ENCODE measurements around the gene ABHD17C. TPM values are rescaled to one million over a fixed set of nuclear protein-coding genes. Genes with fewer than 3 reads are reported as not detected.

ABHD17C gene
- total and polyA plus RNA-seq, 2 experiments from 2014 or later: 11.3 to 23.8 TPM

- H3K4me1 ChIP-seq (ENCODE audit: insufficient read depth): no peaks in the 10 kb centered on the region
- DNase-seq (ENCODE audit: low spot score): no peak
- no peaks in the 10 kb centered on the region for H3K36me3 ChIP-seq (ENCODE audit: insufficient read depth)
- H2AFZ ChIP-seq: peak overlapping the region; percentile 34; the same call in 1 of the 2 replicates
- no peaks in the 10 kb centered on the region for H3F3A ChIP-seq (replicated peaks; ENCODE audit: low read depth)
- H3K9me3 Mint-ChIP-seq: peaks cover 3% of the 10 kb centered on the region; the same call in 2 of the 3 replicates
- peaks cover 11% of the 10 kb centered on the region for H3K4me1 Mint-ChIP-seq
- no peaks in the 10 kb centered on the region for H3K27me3 ChIP-seq (ENCODE audit: insufficient read depth)
- no peak overlapping the region for H3K27ac ChIP-seq (ENCODE audit: low read depth)
- H3K27ac Mint-ChIP-seq: no peak overlapping the region
- peaks cover 13% of the 10 kb centered on the region for H3K9me2 ChIP-seq (ENCODE audit: insufficient read depth)
- no peaks in the 10 kb centered on the region for H3K79me2 ChIP-seq (replicated peaks; ENCODE audit: insufficient read depth)
- H3K4me3 Mint-ChIP-seq: no peak overlapping the region
- H3K4me2 ChIP-seq: no peak overlapping the region
- no peak overlapping the region for H3K4me3 ChIP-seq
- no peaks in the 10 kb centered on the region for H4K20me1 ChIP-seq (replicated peaks; ENCODE audit: insufficient read depth)
- no peak for TF ChIP-seq ETS1 (IDR thresholded peaks at IDR 0.05)
- TF ChIP-seq ZNF462 (CRISPR knock-in tag; IDR thresholded peaks at IDR 0.05): no peak
- no peak for TF ChIP-seq STAT1 (IDR thresholded peaks at IDR 0.05; ENCODE audit: unreplicated experiment)
- TF ChIP-seq ZNF331 (CRISPR knock-in tag; IDR thresholded peaks at IDR 0.05; ENCODE audit: low read depth): no peak
- no peak for TF ChIP-seq ZNF114 (CRISPR knock-in tag; IDR thresholded peaks at IDR 0.05)
- TF ChIP-seq NANOG (IDR thresholded peaks at IDR 0.05; ENCODE audit: borderline replicate concordance): no peak
- TF ChIP-seq CREB1 (CRISPR knock-in tag; IDR thresholded peaks at IDR 0.05; ENCODE audit: low read depth): no peak
- TF ChIP-seq JUNB (IDR thresholded peaks at IDR 0.05; ENCODE audit: unreplicated experiment): no peak
- no peak for TF ChIP-seq EZH2 (IDR thresholded peaks at IDR 0.05; ENCODE audit: low read depth, unreplicated experiment)
- no peak for TF ChIP-seq POLR2AphosphoS5 (IDR thresholded peaks at IDR 0.05; ENCODE audit: low read depth)
- no peak for TF ChIP-seq REST (IDR thresholded peaks at IDR 0.05; ENCODE audit: unreplicated experiment)
- no peak for TF ChIP-seq EZH2phosphoT487 (IDR thresholded peaks at IDR 0.05; ENCODE audit: unreplicated experiment)
- no peak for TF ChIP-seq CTCF (conservative IDR thresholded peaks at IDR 0.05; ENCODE audit: low read depth in 2 of 2)
- ATAC-seq: no peak
- H3K27me3 Mint-ChIP-seq (ENCODE audit: insufficient read depth, low read depth, poor library complexity): no peaks in the 10 kb centered on the region
- H3K36me3 Mint-ChIP-seq (ENCODE audit: low read depth): no peaks in the 10 kb centered on the region
These were observed 15.8 kb upstream of the ABHD17C start for GRCh38 chr15:80679167-80679803.
